ENCODE data around the gene PPP1CA. TPM values are rescaled to one million over a fixed set of nuclear protein-coding genes. Genes with fewer than 3 reads are reported as not detected.

The PPP1CA gene
- polyA plus RNA-seq, 1 donor, result 112 TPM

DNA sequence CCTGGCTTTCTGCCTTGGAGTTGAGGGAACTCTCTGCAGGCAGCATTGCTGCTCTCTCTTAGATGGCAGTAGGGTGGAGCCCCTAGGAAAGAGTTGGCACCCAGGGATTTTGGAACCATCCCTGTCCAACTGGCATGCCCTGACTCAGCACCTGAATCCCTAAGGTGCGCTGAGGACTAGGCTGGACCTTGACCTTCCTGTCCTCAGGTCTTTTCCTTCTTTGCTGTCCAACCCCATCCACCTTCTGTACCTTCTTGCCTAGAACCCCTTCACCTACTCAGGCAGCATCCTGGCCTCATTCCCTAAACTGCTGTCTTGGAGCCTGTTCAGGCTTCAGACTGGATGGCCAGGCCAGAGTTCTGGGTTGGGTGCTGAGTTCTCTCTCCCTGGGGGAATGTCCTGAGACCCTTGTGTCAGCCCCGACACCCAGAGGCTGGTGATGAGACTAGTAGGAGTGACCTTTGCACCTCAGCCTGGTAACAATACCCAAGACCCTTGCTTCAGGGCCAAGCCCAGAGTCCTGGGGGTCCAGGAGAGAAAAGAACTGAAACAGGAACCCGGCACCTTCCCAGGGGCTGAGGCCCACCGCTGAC, 45.8 kb downstream of the PPP1CA start:
- peaks cover 58% of the 10 kb centered on the region for H3K4me1 ChIP-seq (ENCODE audit: control insufficient read depth, insufficient read depth, low read length)
- no peaks in the 10 kb centered on the region for H3K9me3 ChIP-seq (ENCODE audit: control insufficient read depth, low read depth, low read length)
- H3K27ac ChIP-seq (ENCODE audit: low read length), result peak overlapping the region; percentile 94
- H3K27me3 ChIP-seq (ENCODE audit: control insufficient read depth, insufficient read depth, low read length), result no peaks in the 10 kb centered on the region
- WGBS (ENCODE audit: insufficient coverage, low lambda C conversion rate), result no CpG with 5 or more reads among the region's 4 CpGs
- H3K36me3 ChIP-seq (ENCODE audit: control insufficient read depth, insufficient read depth, low read length), result peaks cover 6% of the 10 kb centered on the region
- no peak overlapping the region for H3K4me3 ChIP-seq (ENCODE audit: low read length)
- DNase-seq, result peak in 1 of 2 donors; percentile 51

DNA sequence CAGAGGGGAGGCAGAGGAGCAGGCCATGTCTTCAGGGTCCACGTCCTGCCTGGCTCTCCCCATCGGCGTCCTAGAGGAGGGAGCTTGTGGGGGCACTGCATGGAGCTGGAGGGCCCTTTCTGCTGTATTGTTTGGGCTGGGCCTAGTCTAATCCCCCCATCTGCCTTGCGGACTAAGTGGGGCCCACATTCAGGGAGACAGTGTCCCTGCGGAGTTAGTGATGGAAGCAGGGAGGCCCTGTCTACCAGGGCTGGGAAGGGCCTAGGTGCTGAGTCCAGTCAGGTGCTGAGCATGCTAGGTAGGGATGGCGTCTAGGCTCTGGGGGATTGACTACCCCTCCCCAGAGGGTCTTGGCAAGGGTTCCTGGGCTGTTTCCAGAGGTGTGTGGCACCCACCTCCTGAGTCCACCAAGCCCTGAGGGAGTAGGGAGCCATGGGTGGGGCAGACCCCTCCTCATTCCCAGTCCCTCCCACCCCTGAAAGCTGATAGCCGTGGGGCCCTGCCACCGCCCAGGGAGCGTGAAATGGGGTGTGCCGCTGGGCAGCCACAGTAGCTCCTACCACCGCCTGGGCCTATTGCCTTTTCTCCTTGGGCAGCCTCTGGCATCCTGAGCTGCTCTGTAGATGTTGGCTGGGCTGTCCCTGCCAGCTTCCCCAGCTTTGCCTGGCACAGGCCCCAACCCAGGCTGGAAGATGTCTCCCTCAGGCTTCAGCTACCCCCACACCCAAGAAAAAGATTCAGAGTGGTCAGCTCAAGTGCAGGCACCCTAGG, 46.5 kb downstream of the PPP1CA start:
- no CpG with 5 or more reads among the region's 11 CpGs for WGBS (ENCODE audit: insufficient coverage, low lambda C conversion rate)
- DNase-seq, result peak in 1 of 2 donors; percentile 59
- H3K4me3 ChIP-seq (ENCODE audit: low read length), result no peak overlapping the region
- H3K27ac ChIP-seq (ENCODE audit: low read length), result peak overlapping the region; percentile 94
- H3K4me1 ChIP-seq (ENCODE audit: control insufficient read depth, insufficient read depth, low read length), result peaks cover 59% of the 10 kb centered on the region
- H3K36me3 ChIP-seq (ENCODE audit: control insufficient read depth, insufficient read depth, low read length), result peaks cover 6% of the 10 kb centered on the region
- H3K9me3 ChIP-seq (ENCODE audit: control insufficient read depth, low read depth, low read length), result no peaks in the 10 kb centered on the region
- H3K27me3 ChIP-seq (ENCODE audit: control insufficient read depth, insufficient read depth, low read length), result no peaks in the 10 kb centered on the region

- Histone ChIP-seq H3K27ac (ENCODE audit: low read length) (peak overlapping the region; percentile 94), H3K36me3 (ENCODE audit: control insufficient read depth, insufficient read depth, low read length) (peaks cover 6% of the 10 kb centered on the region), H3K4me1 (ENCODE audit: control insufficient read depth, insufficient read depth, low read length) (peaks cover 66% of the 10 kb centered on the region), H3K4me3 (ENCODE audit: low read length) (peak overlapping the region; percentile 74), H3K27me3 (ENCODE audit: control insufficient read depth, insufficient read depth, low read length) (no peaks in the 10 kb centered on the region), H3K9me3 (ENCODE audit: control insufficient read depth, low read depth, low read length) (no peaks in the 10 kb centered on the region)
- peak; percentile 93 to 98 for DNase-seq
- WGBS (ENCODE audit: insufficient coverage, low lambda C conversion rate), result no CpG with 5 or more reads among the region's 8 CpGs
These were observed 47.3 kb downstream of the PPP1CA start for GRCh38 chr11:67354075-67355022.

GRCh38 chr11:67353317-67354074, 48.2 kb downstream of the PPP1CA start, which contains the start of gene POLD4:
Gene POLD4, minus strand, starts transcription at chr11:67353546. Its CDS starts 147 bp downstream, at chr11:67353399.
- DNase-seq, result peak; percentile 94 to 98
- Histone ChIP-seq H3K4me3 (ENCODE audit: low read length) (peak within 1 kb of the TSS; percentile 74), H3K9me3 (ENCODE audit: control insufficient read depth, low read depth, low read length) (no peaks in the 10 kb centered on the region), H3K27ac (ENCODE audit: low read length) (peak within 1 kb of the TSS; percentile 94), H3K36me3 (ENCODE audit: control insufficient read depth, insufficient read depth, low read length) (peaks cover 6% of the 10 kb centered on the region), H3K4me1 (ENCODE audit: control insufficient read depth, insufficient read depth, low read length) (peaks cover 70% of the 10 kb centered on the region), H3K27me3 (ENCODE audit: control insufficient read depth, insufficient read depth, low read length) (no peaks in the 10 kb centered on the region)
- WGBS (ENCODE audit: insufficient coverage, low lambda C conversion rate), result no CpG with 5 or more reads among the region's 37 CpGs

GRCh38 chr11:67352546-67353316, 48.9 kb downstream of the PPP1CA start:
- WGBS (ENCODE audit: insufficient coverage, low lambda C conversion rate), result no CpG with 5 or more reads among the region's 25 CpGs
- Histone ChIP-seq H3K4me3 (ENCODE audit: low read length) (peak overlapping the region; percentile 74), H3K9me3 (ENCODE audit: control insufficient read depth, low read depth, low read length) (no peaks in the 10 kb centered on the region), H3K27me3 (ENCODE audit: control insufficient read depth, insufficient read depth, low read length) (no peaks in the 10 kb centered on the region), H3K27ac (ENCODE audit: low read length) (peak overlapping the region; percentile 94), H3K4me1 (ENCODE audit: control insufficient read depth, insufficient read depth, low read length) (peaks cover 75% of the 10 kb centered on the region), H3K36me3 (ENCODE audit: control insufficient read depth, insufficient read depth, low read length) (peaks cover 6% of the 10 kb centered on the region)
- no peak for DNase-seq

GRCh38 chr11:67351275-67352005, 50.2 kb downstream of the PPP1CA start:
- Histone ChIP-seq H3K4me1 (ENCODE audit: control insufficient read depth, insufficient read depth, low read length) (peaks cover 74% of the 10 kb centered on the region), H3K9me3 (ENCODE audit: control insufficient read depth, low read depth, low read length) (no peaks in the 10 kb centered on the region), H3K27me3 (ENCODE audit: control insufficient read depth, insufficient read depth, low read length) (no peaks in the 10 kb centered on the region), H3K36me3 (ENCODE audit: control insufficient read depth, insufficient read depth, low read length) (peaks cover 6% of the 10 kb centered on the region), H3K4me3 (ENCODE audit: low read length) (no peak overlapping the region), H3K27ac (ENCODE audit: low read length) (peak overlapping the region; percentile 66)
- WGBS (ENCODE audit: insufficient coverage, low lambda C conversion rate), result no CpG with 5 or more reads among the region's 11 CpGs
- peak; percentile 80 to 86 for DNase-seq

DNA sequence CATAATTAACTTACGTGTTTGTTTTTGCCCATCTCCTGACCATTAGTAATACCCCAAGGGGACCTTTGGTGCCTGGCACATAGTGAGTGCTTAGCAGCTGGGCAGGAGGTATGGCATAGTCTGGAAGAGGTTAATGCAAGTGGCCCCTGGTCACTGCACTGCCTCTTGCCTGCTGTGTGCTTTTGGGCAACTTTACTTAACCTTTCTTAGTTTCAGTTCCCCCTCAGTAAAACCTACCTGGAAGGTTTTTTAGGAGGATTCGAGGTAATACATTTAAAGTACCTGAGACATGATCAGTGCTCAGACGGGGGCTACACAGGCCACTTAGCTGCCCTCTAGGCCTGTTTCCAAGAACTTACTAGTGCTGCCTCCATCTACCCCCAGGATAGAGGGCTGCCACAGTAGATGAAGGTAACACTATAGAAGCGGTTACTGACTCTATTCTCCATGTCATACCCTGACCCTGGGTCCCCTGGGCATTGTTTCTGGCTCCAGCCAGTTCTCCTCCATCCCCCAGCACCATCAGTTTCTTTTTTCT, 51.7 kb downstream of the PPP1CA start:
- DNase-seq, result no peak
- Histone ChIP-seq H3K27me3 (ENCODE audit: control insufficient read depth, insufficient read depth, low read length) (no peaks in the 10 kb centered on the region), H3K27ac (ENCODE audit: low read length) (no peak overlapping the region), H3K4me1 (ENCODE audit: control insufficient read depth, insufficient read depth, low read length) (peaks cover 72% of the 10 kb centered on the region), H3K9me3 (ENCODE audit: control insufficient read depth, low read depth, low read length) (no peaks in the 10 kb centered on the region), H3K36me3 (ENCODE audit: control insufficient read depth, insufficient read depth, low read length) (peaks cover 6% of the 10 kb centered on the region), H3K4me3 (ENCODE audit: low read length) (no peak overlapping the region)
- WGBS (ENCODE audit: insufficient coverage, low lambda C conversion rate), result no CpG with 5 or more reads among the region's 4 CpGs

- WGBS (ENCODE audit: insufficient coverage, low lambda C conversion rate), result 100% methylated on average over 1 of the region's 2 CpGs
- no peak overlapping the region for H3K27ac ChIP-seq (ENCODE audit: low read length)
These were observed 52.2 kb downstream of the PPP1CA start for GRCh38 chr11:67349457-67349856.

More at GRCh38 chr11:67349457-67349856, 52.2 kb downstream of the PPP1CA start:
- H3K4me3 ChIP-seq (ENCODE audit: low read length), result no peak overlapping the region
- H3K4me1 ChIP-seq (ENCODE audit: control insufficient read depth, insufficient read depth, low read length), result peaks cover 69% of the 10 kb centered on the region
- no peaks in the 10 kb centered on the region for H3K27me3 ChIP-seq (ENCODE audit: control insufficient read depth, insufficient read depth, low read length)
- H3K9me3 ChIP-seq (ENCODE audit: control insufficient read depth, low read depth, low read length), result no peaks in the 10 kb centered on the region
- no peak for DNase-seq
- peaks cover 6% of the 10 kb centered on the region for H3K36me3 ChIP-seq (ENCODE audit: control insufficient read depth, insufficient read depth, low read length)
